HG03575 (cell line): ENCODE data around the gene CDCP1.
"Not testable (repeated sequence)": the region's sequence is repeated elsewhere in the genome, so short reads cannot be mapped to it uniquely, and the experiment has no call there.

Experiments
- ATAC-seq: cut with Tn5 transposase; IDR thresholded peaks from one replicate; pipeline ENCODE4 v1.9.1; 2021; ENCODE audit not compliant: unreplicated experiment, insufficient number of reproducible peaks, low FRiP score; ENCODE audit errors: extremely low read depth

CDCP1 gene

DNA sequence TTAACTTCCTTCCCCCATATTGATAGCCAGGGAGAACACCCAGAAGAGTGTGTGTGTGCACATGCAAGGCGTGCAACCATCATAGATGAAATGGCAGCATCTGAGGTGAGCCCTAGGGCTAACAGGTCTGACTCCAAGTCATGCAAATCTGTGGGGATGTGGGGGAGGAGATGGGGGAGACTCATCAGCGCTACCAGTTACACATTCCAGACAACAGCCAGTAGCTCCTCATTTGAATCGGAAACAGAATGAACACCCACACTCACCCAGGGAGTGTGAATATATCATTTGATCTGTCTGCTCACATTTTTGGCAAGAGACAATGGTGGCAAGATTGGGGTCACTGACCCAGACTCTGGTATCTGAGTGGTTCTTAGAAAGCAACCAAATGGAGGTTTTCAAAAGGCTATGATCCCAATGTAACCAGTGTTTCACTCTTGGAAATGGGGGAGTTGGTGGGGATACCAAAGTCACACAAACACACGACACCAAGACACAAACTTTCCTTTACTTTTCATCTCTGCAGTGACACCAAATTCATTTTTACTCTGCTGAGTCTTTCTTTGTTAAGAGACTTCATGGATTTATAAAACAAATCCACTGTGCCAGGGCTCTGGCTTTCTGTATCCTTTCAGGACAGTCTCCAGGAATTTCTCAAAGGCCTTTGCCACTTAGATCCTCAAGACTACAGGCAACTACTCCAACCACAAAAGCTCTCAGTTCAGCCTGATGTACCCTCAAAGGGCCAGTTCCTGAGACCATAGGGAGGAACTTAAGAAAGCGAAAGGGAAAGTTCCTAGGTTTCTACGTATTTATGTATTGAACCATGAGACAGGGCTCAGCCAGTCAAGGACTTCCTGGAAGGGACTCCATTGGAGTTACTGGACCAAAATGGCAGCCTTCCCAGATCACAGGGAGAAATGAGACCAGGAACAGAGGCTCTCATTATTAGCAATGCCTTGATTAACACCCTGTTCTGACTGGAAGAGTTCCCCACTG, 2.2 kb downstream of the CDCP1 start:
- ATAC-seq = no peak

DNA sequence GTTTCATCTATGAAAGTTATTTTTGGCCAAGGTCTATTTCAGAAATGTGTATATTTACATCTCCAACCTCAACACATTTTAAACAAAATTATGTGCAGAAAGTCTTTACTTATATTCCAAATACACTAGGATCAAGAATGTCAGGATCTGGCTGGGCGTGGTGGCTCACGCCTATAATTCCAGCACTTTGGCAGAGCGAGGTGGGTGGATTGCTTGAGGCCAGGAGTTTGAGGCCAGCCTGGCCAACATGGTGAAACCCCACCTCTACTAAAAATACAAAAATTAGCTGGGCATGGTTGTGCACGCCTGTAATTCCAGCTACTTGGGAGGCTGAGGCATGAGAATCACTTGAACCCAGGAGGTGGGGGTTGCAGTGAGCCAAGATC, 5.4 kb downstream of the CDCP1 start:
- not testable (repeated sequence) for ATAC-seq

DNA sequence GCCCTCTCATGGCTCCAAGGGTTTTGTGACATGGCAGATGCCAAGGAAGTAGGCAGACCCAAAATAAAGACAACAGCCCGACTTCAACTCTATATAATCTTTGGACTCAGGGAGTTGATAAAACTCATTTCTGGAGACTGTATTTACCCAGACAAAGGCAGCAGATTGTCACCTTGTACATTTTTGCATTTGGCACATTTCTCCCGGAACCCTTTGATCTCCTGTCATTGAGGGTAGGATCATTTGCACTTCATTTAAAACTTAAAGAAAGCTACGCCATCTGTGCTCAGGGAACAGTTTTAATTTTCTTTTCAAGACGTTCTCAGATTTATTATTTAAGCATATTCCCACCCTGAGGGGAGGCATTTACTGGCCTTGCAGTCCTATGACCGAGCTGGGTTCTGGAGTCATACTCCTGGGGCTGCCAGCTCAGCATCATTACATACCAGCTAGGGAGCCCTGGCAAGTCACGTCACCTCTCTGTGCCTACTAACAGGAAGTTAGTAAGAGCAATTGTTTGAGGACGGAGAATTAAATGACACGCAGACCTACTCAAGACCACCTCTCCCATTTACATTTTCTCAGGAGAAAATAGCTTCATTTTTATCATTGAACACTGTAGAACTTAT, 5.9 kb downstream of the CDCP1 start:
- ATAC-seq = no peak

DNA sequence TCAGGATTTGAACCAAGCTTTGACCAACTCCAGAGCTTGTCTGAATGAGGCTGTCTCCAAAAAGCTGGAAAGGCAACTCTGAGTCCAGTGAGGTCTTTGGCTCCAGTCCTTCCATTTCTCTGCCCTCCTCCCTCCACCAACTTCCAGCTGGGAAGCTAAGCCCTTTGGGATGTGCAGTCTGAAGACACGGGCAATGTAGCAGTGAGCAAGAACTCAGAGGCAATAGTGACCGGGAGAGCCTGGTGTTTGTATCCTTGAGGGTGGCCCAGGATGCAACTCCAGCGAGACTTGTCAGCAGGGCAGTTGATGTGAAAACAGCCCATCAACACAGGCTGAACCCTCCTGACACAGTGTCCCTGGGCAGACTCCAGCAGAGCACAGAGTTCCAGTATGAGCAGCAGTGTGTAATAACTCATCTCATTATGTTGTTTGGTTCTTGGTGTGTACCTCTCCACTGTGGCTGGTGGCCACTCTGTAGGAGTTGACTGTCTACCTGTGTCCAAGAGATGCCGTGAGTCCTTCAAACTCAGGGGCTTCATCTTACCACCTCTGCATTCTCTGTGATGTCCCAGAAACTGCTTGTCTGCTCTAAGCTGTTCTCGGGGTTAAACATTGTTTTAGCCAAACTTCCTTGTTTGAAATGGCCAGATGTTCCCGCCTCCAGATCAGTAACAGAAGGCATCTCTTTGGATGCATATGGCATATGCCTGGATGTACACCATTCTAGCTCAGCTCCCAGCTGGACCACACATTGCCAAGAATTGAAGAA, 6.6 kb downstream of the CDCP1 start:
- no peak for ATAC-seq

DNA sequence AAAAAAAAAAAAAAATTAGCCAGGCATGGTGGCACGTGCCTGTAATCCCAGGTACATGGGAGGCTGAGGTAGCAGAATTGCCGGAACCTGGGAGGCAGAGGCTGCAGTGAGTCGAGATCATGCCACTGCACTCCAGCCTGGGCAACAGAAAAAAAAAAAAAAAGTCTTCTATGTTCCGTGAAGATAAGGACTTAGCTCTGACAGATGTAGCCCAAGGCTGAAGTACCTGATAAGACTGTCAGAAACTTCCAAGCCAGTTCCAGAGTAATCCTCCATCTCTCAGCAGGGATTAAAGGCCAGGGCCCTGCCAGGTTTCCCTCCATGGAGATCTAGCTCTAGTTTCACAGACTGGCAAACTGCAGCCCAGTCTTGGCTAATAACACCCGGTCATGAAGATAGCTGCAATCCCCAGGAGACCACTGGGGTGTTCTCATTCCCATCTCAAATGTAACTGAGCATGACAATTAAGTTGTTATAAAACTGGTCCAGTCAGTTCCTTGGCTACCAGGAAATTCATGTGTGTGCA, 8.5 kb downstream of the CDCP1 start:
- ATAC-seq = no peak

DNA sequence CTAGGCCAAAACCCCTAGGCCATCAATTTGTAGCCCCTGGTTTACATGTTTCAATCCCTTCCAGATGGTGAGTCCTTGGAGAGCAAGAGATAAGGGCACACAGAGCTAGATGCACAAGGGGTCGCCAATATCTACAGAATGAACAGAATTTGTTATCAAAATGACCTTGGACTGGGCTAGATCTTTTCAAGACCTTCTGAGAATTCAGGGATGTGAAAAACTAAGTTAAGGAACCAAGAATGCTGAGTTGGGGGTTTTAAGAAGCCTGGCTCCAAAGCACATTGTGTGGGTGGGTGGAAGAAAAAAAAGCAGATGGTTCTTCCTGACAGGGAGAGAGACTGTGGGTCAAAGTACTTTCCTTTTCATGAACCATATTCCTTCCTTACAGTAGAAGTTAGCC, 10.2 kb downstream of the CDCP1 start:
- ATAC-seq = no peak

DNA sequence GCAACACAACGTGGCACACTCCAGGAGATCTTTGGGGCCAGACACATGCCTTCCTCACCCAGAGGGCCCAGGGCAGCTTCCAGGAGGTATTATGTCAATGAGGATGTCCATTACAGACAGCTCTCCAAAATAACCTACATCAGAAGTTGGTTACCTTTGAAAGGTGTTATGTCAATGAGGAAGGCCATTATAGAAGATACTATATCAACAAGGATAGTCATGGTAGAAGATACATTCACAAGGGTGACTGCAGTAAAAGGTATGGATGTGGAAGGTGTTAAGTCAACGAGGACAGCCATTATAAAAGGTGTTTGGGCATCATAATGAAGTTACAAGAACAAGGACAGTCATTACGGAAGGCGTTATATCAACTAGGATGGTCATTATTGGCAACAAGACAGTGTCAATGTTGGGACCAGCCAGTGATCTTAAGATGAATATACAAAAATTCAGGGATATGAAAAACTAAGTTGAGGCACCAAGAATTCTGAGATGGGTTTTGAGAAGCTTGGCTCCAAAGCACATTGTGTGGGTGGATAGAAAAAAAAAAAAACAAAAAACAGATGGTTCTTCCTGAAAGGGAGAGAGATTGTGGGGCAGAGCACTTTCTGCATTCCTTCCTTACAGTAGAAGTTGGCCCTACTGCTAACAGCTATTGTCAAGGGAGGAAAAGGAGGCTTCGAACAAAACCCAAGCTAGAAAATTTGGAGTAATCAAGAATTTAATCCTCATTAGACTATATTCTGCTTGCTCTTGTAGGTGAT, 11.2 kb downstream of the CDCP1 start:
- ATAC-seq = no peak

DNA sequence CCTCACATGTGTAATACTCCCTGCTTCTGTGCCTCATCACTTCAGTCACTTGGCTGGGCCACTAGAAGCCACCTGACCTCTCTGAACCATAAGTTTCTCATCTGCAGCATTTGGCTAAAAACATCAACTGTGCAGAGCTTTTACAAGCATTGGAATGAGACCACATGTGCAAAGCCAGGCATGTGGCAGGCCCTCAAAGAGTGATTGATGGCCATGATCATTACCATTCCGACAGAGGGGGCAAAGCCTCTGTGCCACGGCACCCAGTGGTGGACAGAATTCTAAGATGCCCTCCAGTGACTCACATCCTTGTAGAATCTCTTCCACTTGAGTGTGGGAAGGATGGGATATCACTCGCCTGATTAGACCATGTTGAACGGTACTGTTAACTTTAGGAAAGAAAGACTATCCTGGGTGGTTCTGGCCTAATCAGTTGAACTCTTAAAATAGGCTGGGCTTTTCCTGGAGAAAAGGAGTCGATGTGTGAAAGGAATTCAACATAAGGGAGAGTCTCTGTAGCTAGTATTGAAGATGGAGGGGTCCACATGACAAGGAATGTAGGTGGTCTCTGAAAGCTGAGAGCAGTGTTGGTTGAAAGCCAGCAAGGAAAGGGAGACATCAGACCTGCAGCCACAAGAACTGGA, 13.5 kb downstream of the CDCP1 start:
- ATAC-seq = no peak

DNA sequence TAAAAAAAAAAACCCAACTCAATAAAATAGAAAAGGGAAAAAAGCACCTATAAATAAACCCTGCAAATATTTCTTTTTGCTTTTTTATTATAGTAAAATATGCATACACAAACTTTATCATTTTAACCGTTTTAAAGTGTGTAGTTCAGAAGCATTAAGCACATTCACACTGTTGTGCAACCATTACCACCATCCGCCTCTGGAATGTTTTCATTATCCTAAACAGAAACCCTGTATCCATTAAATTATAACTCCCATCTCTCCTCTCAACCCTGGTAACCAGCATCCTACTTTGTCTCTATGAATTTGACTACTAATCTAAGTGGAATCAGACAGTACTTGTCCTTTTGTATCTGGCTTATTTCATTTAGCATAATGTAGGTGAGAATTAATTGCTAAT, 15.0 kb downstream of the CDCP1 start:
- ATAC-seq = no peak

DNA sequence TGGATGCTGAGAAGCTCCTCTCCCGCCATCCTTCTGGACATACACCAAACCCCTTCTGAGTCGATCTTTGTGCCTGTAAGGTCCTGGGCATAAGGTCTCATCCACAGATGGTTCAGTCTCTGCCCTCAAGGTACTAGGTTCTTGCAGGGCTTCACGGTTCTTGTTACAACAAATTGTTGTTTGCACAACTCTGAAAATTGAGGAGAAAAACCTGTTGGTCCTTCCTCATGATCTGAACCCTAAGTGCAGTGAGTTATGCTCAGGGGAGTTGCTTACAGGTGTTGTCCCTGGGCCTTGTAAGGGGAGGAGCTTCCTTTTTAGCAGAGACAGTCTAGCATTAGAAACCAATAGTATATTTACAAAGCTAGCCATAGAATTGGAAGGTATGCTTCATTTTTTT, 15.7 kb downstream of the CDCP1 start:
- no peak for ATAC-seq

DNA sequence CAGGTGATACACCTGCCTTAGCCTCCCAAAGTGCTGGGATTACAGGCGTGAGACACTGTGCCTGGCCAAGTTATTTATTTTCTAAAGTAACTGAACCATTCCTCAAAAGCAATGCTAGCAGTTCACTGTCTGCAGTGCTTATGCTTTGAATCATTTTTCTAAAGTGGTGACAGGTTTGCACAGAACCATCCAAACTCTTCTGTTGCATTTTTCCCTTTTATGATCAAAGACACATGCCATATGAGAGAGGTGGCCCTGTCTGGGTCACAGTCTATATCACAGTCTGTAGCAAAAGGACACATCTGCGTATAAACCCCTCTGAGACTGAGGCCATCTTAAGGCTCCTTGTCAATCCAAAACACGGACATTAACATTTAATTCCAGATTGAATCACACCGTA, 17.2 kb downstream of the CDCP1 start:
- no peak for ATAC-seq

DNA sequence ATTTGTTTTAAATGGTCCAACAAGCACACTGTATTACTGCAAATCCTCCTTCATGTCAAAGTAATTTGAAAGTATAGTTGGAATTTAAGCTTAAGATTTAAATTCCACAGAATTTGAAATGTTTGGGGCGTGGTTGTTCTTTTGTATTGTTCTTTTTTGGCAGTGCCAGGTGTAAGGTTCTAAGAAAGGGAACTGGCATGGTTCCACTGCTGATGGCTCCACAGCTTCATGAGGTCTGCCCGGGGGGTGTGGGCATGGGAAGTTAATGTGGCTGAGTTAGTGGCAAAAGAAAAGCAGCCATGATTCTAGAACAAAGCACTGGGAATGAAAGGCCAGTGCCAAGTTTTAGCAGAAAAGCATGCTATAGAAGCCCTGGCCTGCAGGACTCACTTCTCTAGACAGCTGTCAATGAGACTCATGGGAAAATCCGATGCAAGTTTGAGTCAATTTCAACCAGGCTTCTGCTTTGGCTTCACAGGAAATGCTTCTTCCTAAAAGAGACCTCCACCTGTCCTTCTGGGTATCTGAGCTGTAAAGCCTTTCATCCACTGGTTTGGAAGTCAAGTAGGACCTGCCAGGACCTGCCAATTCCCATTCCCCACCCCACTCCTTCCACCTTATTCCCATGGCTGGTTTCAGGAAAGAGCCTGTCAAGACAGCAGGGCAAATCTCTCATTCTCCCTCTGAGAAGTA, 18.9 kb downstream of the CDCP1 start:
- ATAC-seq = no peak

DNA sequence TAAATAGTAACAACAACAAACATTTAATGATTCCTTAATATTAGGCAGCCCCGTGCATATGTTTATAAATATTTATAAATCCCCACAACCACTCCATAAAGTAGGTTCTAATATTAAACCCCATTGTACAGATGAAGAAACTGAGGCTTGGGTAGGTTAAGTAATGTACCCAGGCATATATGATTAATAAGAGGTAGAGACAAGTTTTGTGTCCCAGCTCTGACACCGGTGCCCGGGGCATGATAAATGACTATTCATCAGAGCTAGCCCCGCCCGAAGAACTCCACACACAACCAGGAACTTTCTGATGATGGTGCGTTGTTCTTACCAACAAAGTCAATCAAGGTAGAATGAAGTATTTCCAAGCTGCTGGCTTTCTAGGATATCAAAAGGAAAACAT, 19.4 kb downstream of the CDCP1 start:
- ATAC-seq = no peak

DNA sequence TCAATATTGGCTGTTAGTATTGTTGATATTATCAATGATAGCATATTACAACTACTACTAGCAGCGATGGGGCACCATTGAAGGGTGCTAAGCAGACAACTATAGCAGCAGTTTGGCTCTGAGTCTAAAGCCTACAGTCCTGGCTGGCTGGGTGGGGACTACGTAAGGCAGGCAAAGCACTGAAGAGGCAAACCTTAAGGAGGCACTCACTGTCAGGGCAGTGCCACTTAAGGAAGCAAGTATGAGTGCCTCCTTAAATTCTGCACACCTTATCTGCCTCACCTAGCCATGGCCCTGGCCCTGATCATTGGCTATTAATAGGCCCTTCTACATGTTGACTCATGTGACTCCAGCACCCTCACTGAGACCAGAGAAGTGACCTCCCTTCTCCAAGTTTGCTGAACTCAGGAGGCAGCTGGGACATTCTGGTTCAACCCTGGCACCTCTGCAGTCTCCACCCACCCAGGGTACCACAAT, 20.6 kb downstream of the CDCP1 start:
- no peak for ATAC-seq

DNA sequence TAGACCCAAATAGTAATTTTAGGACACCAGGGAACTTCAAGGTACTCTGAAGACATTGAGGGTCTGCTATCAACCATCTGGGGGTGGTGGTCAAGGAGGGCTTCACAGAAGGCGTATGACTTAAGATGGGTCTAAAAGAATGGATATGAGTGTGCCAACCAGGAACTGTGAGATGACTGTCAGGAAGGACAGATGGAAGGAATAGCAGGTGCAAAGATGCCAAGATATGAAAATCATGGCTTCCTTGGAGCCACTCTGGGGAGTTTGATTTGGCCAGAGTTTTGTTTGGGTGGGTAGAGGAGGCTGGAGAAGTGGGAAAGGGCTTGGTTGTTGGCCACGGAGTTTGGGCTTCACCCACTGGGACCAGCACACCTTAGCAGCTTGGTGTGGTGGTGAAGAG, 21.2 kb downstream of the CDCP1 start:
- no peak for ATAC-seq

DNA sequence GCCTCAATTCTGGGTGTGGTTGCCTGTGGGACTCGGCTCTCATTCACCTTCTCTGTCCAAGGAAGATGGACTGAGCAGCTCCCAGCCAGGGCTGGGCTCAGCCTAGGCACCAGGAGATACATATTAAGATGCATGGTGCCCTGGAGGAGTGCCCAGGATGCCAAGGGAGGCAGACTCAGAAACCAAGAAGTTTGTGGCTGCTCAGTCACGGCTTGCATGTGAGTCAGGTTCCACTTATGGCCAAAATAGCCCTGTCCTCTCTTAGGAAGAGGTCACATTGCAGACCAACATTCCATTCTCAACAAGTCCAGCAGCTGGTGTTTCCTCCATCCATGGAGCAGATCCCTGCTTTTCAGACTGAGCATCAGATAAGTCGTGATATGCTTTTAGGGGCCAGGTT, 21.8 kb downstream of the CDCP1 start:
- no peak for ATAC-seq

DNA sequence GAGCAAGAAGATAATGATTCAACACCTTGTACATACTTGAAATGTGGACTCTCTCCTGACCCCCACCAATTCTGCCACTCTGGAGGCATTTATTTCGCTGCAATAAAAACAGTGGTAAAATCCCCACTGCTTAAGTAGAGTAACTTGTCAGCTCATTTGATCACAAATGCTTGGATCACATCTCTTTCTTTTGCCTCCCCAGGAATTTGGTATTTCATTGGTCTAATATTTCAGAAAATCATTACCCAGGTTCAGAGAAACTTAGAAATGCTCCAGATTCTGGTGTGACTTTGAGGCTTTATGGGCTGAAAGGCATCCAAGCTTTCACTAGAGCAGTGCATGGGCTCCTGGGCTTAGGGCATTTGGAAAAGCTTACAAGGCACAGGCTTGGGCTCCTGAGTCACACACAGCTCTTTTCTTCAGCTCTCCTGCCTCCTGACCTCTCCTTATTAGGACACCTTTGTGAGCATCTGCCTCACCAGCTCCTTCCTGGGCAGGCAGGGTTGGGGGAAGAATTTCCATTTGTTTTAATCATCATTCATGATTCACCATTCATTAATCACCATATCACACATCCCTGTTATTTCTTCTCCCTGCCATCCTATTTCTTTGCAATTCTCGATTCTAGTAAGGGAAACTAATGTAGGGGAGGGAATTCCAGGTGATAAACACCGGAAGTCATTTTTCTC, 22.5 kb downstream of the CDCP1 start:
- no peak for ATAC-seq
